ENCODE measurements around the gene ME3. TPM values are rescaled to one million over a fixed set of nuclear protein-coding genes. Genes with fewer than 3 reads are reported as not detected.

Gene ME3
- total and polyA plus RNA-seq, 4 donors = 1.4 to 7.2 (median 2.3) TPM

DNA sequence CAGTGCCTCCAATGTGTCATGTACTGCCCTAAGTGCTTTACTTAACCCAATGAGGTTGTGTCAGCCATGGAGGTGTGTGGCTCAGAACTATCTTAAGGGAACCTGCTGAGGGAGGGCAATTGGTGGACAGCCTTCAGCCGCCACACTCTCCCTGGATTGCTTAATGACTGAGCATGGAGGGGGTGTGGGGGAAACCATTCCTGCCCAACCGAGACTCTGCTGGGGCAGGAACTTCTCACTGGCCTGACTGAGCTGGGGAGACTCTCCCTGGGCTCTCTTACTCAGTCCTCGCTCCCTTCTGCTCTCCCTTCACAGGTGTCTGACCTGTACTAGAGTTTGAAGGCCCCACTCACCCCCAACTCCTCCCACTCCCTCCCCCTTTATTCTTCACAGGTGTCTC, 183.0 kb downstream of the ME3 start:
- WGBS = 96% methylated on average over 3 of the region's 3 CpGs
- no peak overlapping the region for H3K4me3 ChIP-seq (ENCODE audit: low read depth in 1 of 3, low read length in 3 of 3)
- H3K36me3 ChIP-seq (ENCODE audit: control insufficient read depth in 4 of 4, insufficient read depth in 3 of 4, low read depth in 1 of 4, low read length in 3 of 4) = no peaks in the 10 kb centered on the region
- H3K9ac ChIP-seq (ENCODE audit: low read depth in 1 of 2, low read length in 2 of 2) = no peak overlapping the region
- DNase-seq (ENCODE audit: low spot score) = no peak
- no peaks in the 10 kb centered on the region for H3K4me1 ChIP-seq (ENCODE audit: control insufficient read depth in 4 of 4, insufficient read depth in 4 of 4, low read length in 3 of 4)
- no peak overlapping the region for H3K27ac ChIP-seq (ENCODE audit: low read depth in 1 of 2, low read length in 2 of 2)
- TF ChIP-seq, protein P1, sequence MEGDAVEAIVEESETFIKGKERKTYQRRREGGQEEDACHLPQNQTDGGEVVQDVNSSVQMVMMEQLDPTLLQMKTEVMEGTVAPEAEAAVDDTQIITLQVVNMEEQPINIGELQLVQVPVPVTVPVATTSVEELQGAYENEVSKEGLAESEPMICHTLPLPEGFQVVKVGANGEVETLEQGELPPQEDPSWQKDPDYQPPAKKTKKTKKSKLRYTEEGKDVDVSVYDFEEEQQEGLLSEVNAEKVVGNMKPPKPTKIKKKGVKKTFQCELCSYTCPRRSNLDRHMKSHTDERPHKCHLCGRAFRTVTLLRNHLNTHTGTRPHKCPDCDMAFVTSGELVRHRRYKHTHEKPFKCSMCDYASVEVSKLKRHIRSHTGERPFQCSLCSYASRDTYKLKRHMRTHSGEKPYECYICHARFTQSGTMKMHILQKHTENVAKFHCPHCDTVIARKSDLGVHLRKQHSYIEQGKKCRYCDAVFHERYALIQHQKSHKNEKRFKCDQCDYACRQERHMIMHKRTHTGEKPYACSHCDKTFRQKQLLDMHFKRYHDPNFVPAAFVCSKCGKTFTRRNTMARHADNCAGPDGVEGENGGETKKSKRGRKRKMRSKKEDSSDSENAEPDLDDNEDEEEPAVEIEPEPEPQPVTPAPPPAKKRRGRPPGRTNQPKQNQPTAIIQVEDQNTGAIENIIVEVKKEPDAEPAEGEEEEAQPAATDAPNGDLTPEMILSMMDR (IDR thresholded peaks at IDR 0.05; ENCODE audit: low read depth, low read length, missing input control) = no peak
- TF ChIP-seq, protein P2, sequence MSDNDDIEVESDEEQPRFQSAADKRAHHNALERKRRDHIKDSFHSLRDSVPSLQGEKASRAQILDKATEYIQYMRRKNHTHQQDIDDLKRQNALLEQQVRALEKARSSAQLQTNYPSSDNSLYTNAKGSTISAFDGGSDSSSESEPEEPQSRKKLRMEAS (IDR thresholded peaks at IDR 0.05) = no peak
- TF ChIP-seq, protein P3, sequence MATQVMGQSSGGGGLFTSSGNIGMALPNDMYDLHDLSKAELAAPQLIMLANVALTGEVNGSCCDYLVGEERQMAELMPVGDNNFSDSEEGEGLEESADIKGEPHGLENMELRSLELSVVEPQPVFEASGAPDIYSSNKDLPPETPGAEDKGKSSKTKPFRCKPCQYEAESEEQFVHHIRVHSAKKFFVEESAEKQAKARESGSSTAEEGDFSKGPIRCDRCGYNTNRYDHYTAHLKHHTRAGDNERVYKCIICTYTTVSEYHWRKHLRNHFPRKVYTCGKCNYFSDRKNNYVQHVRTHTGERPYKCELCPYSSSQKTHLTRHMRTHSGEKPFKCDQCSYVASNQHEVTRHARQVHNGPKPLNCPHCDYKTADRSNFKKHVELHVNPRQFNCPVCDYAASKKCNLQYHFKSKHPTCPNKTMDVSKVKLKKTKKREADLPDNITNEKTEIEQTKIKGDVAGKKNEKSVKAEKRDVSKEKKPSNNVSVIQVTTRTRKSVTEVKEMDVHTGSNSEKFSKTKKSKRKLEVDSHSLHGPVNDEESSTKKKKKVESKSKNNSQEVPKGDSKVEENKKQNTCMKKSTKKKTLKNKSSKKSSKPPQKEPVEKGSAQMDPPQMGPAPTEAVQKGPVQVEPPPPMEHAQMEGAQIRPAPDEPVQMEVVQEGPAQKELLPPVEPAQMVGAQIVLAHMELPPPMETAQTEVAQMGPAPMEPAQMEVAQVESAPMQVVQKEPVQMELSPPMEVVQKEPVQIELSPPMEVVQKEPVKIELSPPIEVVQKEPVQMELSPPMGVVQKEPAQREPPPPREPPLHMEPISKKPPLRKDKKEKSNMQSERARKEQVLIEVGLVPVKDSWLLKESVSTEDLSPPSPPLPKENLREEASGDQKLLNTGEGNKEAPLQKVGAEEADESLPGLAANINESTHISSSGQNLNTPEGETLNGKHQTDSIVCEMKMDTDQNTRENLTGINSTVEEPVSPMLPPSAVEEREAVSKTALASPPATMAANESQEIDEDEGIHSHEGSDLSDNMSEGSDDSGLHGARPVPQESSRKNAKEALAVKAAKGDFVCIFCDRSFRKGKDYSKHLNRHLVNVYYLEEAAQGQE (IDR thresholded peaks at IDR 0.05) = no peak
- TF ChIP-seq GABPA (IDR thresholded peaks at IDR 0.05 in 1 of 2, conservative IDR thresholded peaks at IDR 0.05 in 1 of 2) = no peak
- no peak for TF ChIP-seq JUND (IDR thresholded peaks at IDR 0.05)
- no peak for TF ChIP-seq RAD21 (IDR thresholded peaks at IDR 0.05)
- TF ChIP-seq HNF4A (conservative IDR thresholded peaks at IDR 0.05) = no peak
- TF ChIP-seq TAF1 (conservative IDR thresholded peaks at IDR 0.05) = no peak
- no peak for TF ChIP-seq NR2F2 (IDR thresholded peaks at IDR 0.05)
- H3K9me3 ChIP-seq (ENCODE audit: control insufficient read depth in 4 of 4, low read length in 3 of 4) = no peaks in the 10 kb centered on the region
- no peaks in the 10 kb centered on the region for H3K27me3 ChIP-seq (ENCODE audit: control insufficient read depth in 4 of 4, insufficient read depth in 4 of 4, low read length in 3 of 4)

DNA sequence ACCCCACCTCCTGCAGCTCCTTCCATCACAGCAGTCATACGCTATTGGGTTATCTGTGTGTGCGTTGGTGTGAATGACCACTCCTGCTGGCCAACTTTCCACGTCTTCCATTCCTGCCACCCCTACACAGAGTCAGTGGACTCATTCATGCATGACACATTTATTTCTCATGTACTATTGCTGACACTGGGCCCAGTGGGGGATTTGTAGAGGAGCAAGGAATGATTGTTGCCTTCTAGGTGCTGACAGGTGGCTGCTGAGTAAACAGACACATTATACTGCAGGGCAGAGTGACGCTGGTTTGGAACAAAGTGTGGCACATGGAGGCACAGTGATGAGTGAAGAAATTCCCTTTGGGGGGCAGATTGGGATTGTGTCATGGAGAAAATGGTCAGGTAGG, 183.9 kb downstream of the ME3 start:
- Histone ChIP-seq H3K4me3 (ENCODE audit: low read depth in 1 of 3, low read length in 3 of 3) (no peak overlapping the region), H3K9me3 (ENCODE audit: control insufficient read depth in 4 of 4, low read length in 3 of 4) (no peaks in the 10 kb centered on the region), H3K27me3 (ENCODE audit: control insufficient read depth in 4 of 4, insufficient read depth in 4 of 4, low read length in 3 of 4) (no peaks in the 10 kb centered on the region), H3K4me1 (ENCODE audit: control insufficient read depth in 4 of 4, insufficient read depth in 4 of 4, low read length in 3 of 4) (no peaks in the 10 kb centered on the region), H3K9ac (ENCODE audit: low read depth in 1 of 2, low read length in 2 of 2) (no peak overlapping the region), H3K27ac (ENCODE audit: low read depth in 1 of 2, low read length in 2 of 2) (no peak overlapping the region), H3K36me3 (ENCODE audit: control insufficient read depth in 4 of 4, insufficient read depth in 3 of 4, low read depth in 1 of 4, low read length in 3 of 4) (no peaks in the 10 kb centered on the region)
- 94% methylated on average over 4 of the region's 4 CpGs for WGBS
- TF ChIP-seq YY1 (IDR thresholded peaks at IDR 0.05) (no peak), RAD21 (IDR thresholded peaks at IDR 0.05) (no peak), GABPA (IDR thresholded peaks at IDR 0.05 in 1 of 2, conservative IDR thresholded peaks at IDR 0.05 in 1 of 2) (no peak), FOXA2 (IDR thresholded peaks at IDR 0.05) (no peak), HNF4G (IDR thresholded peaks at IDR 0.05) (no peak), JUND (IDR thresholded peaks at IDR 0.05) (no peak), FOXA1 (IDR thresholded peaks at IDR 0.05) (no peak), EGR1 (IDR thresholded peaks at IDR 0.05; ENCODE audit: low read depth in 2 of 2) (no peak), TAF1 (conservative IDR thresholded peaks at IDR 0.05) (no peak), HNF4A (conservative IDR thresholded peaks at IDR 0.05) (no peak), SP1 (IDR thresholded peaks at IDR 0.05) (no peak), RXRA (IDR thresholded peaks at IDR 0.05) (no peak)
- TF ChIP-seq, protein P4, sequence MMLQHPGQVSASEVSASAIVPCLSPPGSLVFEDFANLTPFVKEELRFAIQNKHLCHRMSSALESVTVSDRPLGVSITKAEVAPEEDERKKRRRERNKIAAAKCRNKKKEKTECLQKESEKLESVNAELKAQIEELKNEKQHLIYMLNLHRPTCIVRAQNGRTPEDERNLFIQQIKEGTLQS (IDR thresholded peaks at IDR 0.05) = no peak
- TF ChIP-seq, protein P2 (IDR thresholded peaks at IDR 0.05) = no peak
- TF ChIP-seq, protein P3 (IDR thresholded peaks at IDR 0.05) = no peak
- TF ChIP-seq, protein P1 (IDR thresholded peaks at IDR 0.05; ENCODE audit: low read depth, low read length, missing input control) = no peak
- no peak for DNase-seq (ENCODE audit: low spot score)

Data from liver (tissue), 9 donors.